Neural cell (in vitro differentiated cells): ENCODE results near the gene PSMB8. TPM values are rescaled to one million over a fixed set of nuclear protein-coding genes. Genes with fewer than 3 reads are reported as not detected.

Experiments used
- H2AFZ ChIP-seq: fragments of 200-600, 300-800 bp; sonication (generic), shearing (Covaris generic); 2 replicates; pipeline ENCODE4 v1.6.0; 2014; ENCODE audit warnings: low read depth, mild to moderate bottlenecking, antibody characterized with exemption, low read length, moderate library complexity
- H3F3A ChIP-seq: fragments of 200-600 bp; shearing (Covaris generic); 2 replicates; pipeline ENCODE4 v1.6.1; 2016; ENCODE audit warnings: mild to moderate bottlenecking, moderate library complexity, mixed read lengths, antibody characterized with exemption, low read length; ENCODE audit not compliant: insufficient read depth, poor library complexity, severe bottlenecking
- H3K27ac ChIP-seq: fragments of 200-600, 300-800 bp; sonication (generic), shearing (Covaris generic); 2 replicates; pipeline ENCODE4 v1.5.1; 2014; ENCODE audit warnings: mild to moderate bottlenecking, low read length, moderate library complexity
- H3K27me3 ChIP-seq: fragments of 300-800, 200-600 bp; sonication (generic), shearing (Covaris generic); 2 replicates; pipeline ENCODE4 v1.6.0; 2014; ENCODE audit warnings: mild to moderate bottlenecking, low read depth, low read length, moderate library complexity; ENCODE audit not compliant: insufficient read depth
- H3K36me3 ChIP-seq: fragments of 300-800, 200-600 bp; sonication (generic), shearing (Covaris generic); 2 replicates; pipeline ENCODE4 v1.5.1; 2014; ENCODE audit warnings: mild to moderate bottlenecking, antibody characterized with exemption, low read length, moderate library complexity; ENCODE audit not compliant: insufficient read depth
- H3K4me2 ChIP-seq: fragments of 300-800, 200-600 bp; sonication (generic), shearing (Covaris generic); 2 replicates; pipeline ENCODE4 v1.6.0; 2014; ENCODE audit warnings: mild to moderate bottlenecking, low read length
- H3K4me3 ChIP-seq: fragments of 300-800, 200-600 bp; sonication (generic), shearing (Covaris generic); 2 replicates; pipeline ENCODE4 v1.5.1; 2014; ENCODE audit warnings: mild to moderate bottlenecking, low read length, moderate library complexity
- H3K79me2 ChIP-seq: fragments of 200-600 bp; shearing (Covaris generic); replicated peaks from 2 replicates; pipeline ENCODE4 v1.6.0; 2014; ENCODE audit warnings: mild to moderate bottlenecking, low read length, moderate library complexity; ENCODE audit not compliant: insufficient read depth
- H3K9ac ChIP-seq: fragments of 300-800, 200-600 bp; sonication (generic), shearing (Covaris generic); 2 replicates; pipeline ENCODE4 v1.6.1; 2016; ENCODE audit warnings: mild to moderate bottlenecking, low read length, mixed read lengths
- H3K9me2 ChIP-seq: fragments of 200-600 bp; shearing (Covaris generic); 2 replicates; pipeline ENCODE4 v1.6.1; 2016; ENCODE audit warnings: mild to moderate bottlenecking, low read length, mixed read lengths; ENCODE audit not compliant: insufficient read depth
- H3K9me3 ChIP-seq: fragments of 200-600, 300-800 bp; sonication (generic), shearing (Covaris generic); 2 replicates; pipeline ENCODE4 v1.6.1; 2016; ENCODE audit warnings: mild to moderate bottlenecking, mixed run types, low read length, moderate library complexity, mixed read lengths
- H4K20me1 ChIP-seq: fragments of 200-600 bp; shearing (Covaris generic); 2 replicates; pipeline ENCODE4 v1.6.1; 2016; ENCODE audit warnings: mild to moderate bottlenecking, mixed run types; ENCODE audit not compliant: insufficient read depth
- EP300 ChIP-seq: fragments of 450-650 bp; conservative IDR thresholded peaks from 2 replicates; pipeline ENCODE4 v1.6.1; 2014; ENCODE audit warnings: antibody characterized with exemption, mild to moderate bottlenecking, moderate library complexity; ENCODE audit not compliant: poor library complexity, severe bottlenecking
- EZH2 ChIP-seq: fragments of 200-600, 300-800 bp; shearing (Covaris generic), sonication (generic); IDR thresholded peaks from 2 replicates; pipeline ENCODE4 v1.6.1; 2014; ENCODE audit warnings: antibody characterized with exemption, low read length, borderline replicate concordance, mild to moderate bottlenecking; ENCODE audit not compliant: insufficient read depth, poor library complexity, severe bottlenecking
- MXI1 ChIP-seq: fragments of 450-650 bp; conservative IDR thresholded peaks from 2 replicates; pipeline ENCODE4 v1.6.1; 2014; ENCODE audit warnings: antibody characterized with exemption, mild to moderate bottlenecking; ENCODE audit not compliant: poor library complexity, severe bottlenecking
- POLR2AphosphoS5 ChIP-seq: IDR thresholded peaks from 2 replicates; pipeline ENCODE4 v1.6.1; 2012
- RAD21 ChIP-seq: fragments of 450-650 bp; conservative IDR thresholded peaks from 2 replicates; pipeline ENCODE4 v1.6.1; 2014; ENCODE audit warnings: antibody characterized with exemption, mild to moderate bottlenecking, moderate library complexity
- SMC3 ChIP-seq: fragments of 450-650 bp; conservative IDR thresholded peaks from 2 replicates; pipeline ENCODE4 v1.6.1; 2014; ENCODE audit warnings: antibody characterized with exemption, mild to moderate bottlenecking, moderate library complexity; ENCODE audit not compliant: poor library complexity
- TAF1 ChIP-seq: IDR thresholded peaks from 2 replicates; pipeline ENCODE4 v1.6.1; 2012; ENCODE audit warnings: low read depth
- polyA plus RNA-seq: library from polyadenylated mRNA; depleted of rRNA; stranded (reverse); fragments of >200 nt; gene quantifications from 2 replicates; pipeline ENCODE4 v1.2.3, GENCODE V29; 2014
- TF ChIP-seq, protein P1 (sequence below): fragments of 450-650 bp; IDR thresholded peaks from 2 replicates; pipeline ENCODE4 v1.5.1; 2014; ENCODE audit warnings: antibody characterized with exemption, mild to moderate bottlenecking, moderate library complexity; ENCODE audit not compliant: poor library complexity, severe bottlenecking
- TF ChIP-seq, protein P2 (sequence below): IDR thresholded peaks from 2 replicates; pipeline ENCODE4 v1.6.1; 2012; ENCODE audit warnings: borderline replicate concordance

PSMB8 gene
- polyA plus RNA-seq, 1 donor from 2014 or later = not detected

DNA sequence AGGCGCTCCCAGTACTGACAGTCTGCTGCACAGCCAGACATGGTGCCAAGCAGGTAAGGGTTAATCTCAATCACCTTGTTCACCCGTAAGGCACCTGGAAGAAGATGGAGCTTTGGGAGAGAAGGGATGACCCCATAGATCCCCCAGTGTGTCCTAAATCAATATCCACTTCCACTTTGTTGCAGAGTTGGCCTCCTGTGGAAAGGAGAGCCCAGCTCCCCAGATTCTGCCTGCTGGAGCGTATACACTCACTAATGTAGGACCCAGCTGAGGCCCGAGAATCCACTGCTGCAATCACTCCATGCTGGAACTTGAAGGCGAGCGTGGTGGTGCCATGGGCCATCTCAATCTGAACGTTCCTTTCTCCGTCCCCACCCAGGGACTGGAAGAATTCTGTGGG is 1.2 kb downstream of the PSMB8 start:
- Histone ChIP-seq H3K9ac (no peak overlapping the region), H2AFZ (no peak overlapping the region), H3F3A (no peaks in the 10 kb centered on the region), H3K4me3 (no peak overlapping the region), H3K9me3 (no peaks in the 10 kb centered on the region), H4K20me1 (no peaks in the 10 kb centered on the region), H3K79me2 (no peaks in the 10 kb centered on the region), H3K27ac (no peak overlapping the region), H3K9me2 (no peaks in the 10 kb centered on the region), H3K36me3 (no peaks in the 10 kb centered on the region), H3K4me2 (no peak overlapping the region), H3K27me3 (peaks cover 42% of the 10 kb centered on the region)
- TF ChIP-seq SMC3 = no peak

DNA sequence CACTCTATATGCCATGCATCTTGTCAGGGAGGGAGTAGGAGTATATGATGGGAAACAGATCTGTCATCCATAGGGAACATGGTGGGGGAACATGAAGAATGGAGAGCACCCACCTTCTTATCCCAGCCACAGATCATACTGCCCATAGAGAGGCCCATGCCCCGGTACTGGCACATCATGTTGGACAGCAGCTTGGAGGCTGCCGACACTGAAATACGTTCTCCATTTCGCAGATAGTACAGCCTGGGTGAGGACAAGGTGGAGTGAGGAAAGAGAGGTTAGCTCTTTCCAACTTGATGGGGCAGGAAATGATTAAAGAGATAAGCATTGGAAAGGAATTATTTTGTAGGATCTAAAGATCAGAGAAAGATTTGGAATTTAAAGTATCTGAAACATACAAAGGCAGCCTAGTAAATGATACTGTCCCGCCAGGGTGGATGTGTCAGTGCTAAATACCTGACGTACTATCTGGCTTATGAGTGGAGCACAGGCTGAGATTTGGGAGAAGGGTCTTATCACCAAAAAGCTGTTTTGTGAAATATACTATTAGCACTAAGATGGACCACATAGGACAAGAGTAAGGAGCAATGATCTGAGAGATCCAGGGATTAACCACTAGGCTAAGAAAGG is 1.7 kb downstream of the PSMB8 start:
- no peak overlapping the region for H3K4me2 ChIP-seq
- no peaks in the 10 kb centered on the region for H4K20me1 ChIP-seq
- peaks cover 42% of the 10 kb centered on the region for H3K27me3 ChIP-seq
- H3K79me2 ChIP-seq = no peaks in the 10 kb centered on the region
- H3K36me3 ChIP-seq = no peaks in the 10 kb centered on the region
- H2AFZ ChIP-seq = no peak overlapping the region
- no peaks in the 10 kb centered on the region for H3K9me2 ChIP-seq
- no peak overlapping the region for H3K4me3 ChIP-seq
- H3K27ac ChIP-seq = no peak overlapping the region
- no peaks in the 10 kb centered on the region for H3K9me3 ChIP-seq
- H3F3A ChIP-seq = no peaks in the 10 kb centered on the region
- TF ChIP-seq POLR2AphosphoS5 = no peak
- TF ChIP-seq RAD21 = no peak
- no peak for TF ChIP-seq EP300
- TF ChIP-seq, protein P1, sequence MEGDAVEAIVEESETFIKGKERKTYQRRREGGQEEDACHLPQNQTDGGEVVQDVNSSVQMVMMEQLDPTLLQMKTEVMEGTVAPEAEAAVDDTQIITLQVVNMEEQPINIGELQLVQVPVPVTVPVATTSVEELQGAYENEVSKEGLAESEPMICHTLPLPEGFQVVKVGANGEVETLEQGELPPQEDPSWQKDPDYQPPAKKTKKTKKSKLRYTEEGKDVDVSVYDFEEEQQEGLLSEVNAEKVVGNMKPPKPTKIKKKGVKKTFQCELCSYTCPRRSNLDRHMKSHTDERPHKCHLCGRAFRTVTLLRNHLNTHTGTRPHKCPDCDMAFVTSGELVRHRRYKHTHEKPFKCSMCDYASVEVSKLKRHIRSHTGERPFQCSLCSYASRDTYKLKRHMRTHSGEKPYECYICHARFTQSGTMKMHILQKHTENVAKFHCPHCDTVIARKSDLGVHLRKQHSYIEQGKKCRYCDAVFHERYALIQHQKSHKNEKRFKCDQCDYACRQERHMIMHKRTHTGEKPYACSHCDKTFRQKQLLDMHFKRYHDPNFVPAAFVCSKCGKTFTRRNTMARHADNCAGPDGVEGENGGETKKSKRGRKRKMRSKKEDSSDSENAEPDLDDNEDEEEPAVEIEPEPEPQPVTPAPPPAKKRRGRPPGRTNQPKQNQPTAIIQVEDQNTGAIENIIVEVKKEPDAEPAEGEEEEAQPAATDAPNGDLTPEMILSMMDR = no peak
- TF ChIP-seq MXI1 = no peak
- TF ChIP-seq TAF1 = no peak
- H3K9ac ChIP-seq = no peak overlapping the region

DNA sequence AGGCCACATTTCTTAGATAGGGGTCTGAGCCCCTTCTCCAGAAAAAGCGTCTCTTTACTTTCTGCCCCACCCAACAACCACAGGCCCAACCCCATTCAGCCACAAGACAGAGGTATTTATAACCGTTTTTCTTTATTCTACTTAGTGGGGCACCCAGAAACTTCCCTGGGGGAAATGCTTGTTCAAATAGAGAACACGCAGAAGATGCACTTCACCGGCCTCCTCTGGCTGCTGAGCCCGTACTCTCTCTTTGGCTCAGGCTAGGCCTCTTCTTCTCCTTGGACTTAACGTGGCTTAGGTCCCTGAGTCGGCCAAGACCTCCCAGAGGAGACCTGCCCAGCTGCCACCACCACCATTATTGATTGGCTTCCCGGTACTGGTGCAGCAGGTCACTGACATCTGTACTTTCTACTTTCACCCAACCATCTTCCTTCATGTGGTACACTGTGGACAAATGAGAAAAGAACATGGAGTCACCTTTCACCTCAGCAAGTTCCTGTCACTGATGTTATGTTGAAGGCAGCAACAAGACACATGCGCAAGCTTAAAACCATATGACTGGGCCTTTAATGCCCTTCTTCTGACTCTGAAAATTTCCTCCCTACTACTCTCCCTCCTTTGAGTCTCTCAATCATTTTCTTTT is 3.1 kb downstream of the PSMB8 start:
- no peak overlapping the region for H3K4me3 ChIP-seq
- H3K27me3 ChIP-seq = peaks cover 40% of the 10 kb centered on the region
- H3K9ac ChIP-seq = no peak overlapping the region
- H3K36me3 ChIP-seq = no peaks in the 10 kb centered on the region
- H3K79me2 ChIP-seq = no peaks in the 10 kb centered on the region
- H3K27ac ChIP-seq = no peak overlapping the region
- no peaks in the 10 kb centered on the region for H3F3A ChIP-seq
- no peak overlapping the region for H3K4me2 ChIP-seq
- no peaks in the 10 kb centered on the region for H3K9me2 ChIP-seq
- no peak overlapping the region for H2AFZ ChIP-seq
- H4K20me1 ChIP-seq = no peaks in the 10 kb centered on the region
- TF ChIP-seq EZH2 (no peak), POLR2AphosphoS5 (no peak), RAD21 (no peak), EP300 (no peak), SMC3 (no peak), TAF1 (no peak), MXI1 (no peak)
- TF ChIP-seq, protein P1 = no peak
- TF ChIP-seq, protein P2, sequence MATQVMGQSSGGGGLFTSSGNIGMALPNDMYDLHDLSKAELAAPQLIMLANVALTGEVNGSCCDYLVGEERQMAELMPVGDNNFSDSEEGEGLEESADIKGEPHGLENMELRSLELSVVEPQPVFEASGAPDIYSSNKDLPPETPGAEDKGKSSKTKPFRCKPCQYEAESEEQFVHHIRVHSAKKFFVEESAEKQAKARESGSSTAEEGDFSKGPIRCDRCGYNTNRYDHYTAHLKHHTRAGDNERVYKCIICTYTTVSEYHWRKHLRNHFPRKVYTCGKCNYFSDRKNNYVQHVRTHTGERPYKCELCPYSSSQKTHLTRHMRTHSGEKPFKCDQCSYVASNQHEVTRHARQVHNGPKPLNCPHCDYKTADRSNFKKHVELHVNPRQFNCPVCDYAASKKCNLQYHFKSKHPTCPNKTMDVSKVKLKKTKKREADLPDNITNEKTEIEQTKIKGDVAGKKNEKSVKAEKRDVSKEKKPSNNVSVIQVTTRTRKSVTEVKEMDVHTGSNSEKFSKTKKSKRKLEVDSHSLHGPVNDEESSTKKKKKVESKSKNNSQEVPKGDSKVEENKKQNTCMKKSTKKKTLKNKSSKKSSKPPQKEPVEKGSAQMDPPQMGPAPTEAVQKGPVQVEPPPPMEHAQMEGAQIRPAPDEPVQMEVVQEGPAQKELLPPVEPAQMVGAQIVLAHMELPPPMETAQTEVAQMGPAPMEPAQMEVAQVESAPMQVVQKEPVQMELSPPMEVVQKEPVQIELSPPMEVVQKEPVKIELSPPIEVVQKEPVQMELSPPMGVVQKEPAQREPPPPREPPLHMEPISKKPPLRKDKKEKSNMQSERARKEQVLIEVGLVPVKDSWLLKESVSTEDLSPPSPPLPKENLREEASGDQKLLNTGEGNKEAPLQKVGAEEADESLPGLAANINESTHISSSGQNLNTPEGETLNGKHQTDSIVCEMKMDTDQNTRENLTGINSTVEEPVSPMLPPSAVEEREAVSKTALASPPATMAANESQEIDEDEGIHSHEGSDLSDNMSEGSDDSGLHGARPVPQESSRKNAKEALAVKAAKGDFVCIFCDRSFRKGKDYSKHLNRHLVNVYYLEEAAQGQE = no peak
- no peaks in the 10 kb centered on the region for H3K9me3 ChIP-seq
